PC-9 (cell line): ENCODE measurements around the gene CREBBP. TPM values are rescaled to one million over a fixed set of nuclear protein-coding genes. Genes with fewer than 3 reads are reported as not detected.

Experiments used
- BruUV-seq: library from RNA; stranded (reverse); fragments of 400-500 nt; replicated peaks from 2 replicates; lab custom pipeline; 2021; lab: Mats Ljungman, UMichigan
- CTCF ChIA-PET: fragments of 300-600 bp; sonication (Branson Sonifier 250); formaldehyde crosslinking; loops from one replicate; lab custom pipeline; 2022; ENCODE audit warnings: antibody characterized with exemption; lab: Charles Lee
- POLR2A ChIA-PET: fragments of 300-600 bp; sonication (Branson Sonifier 250); formaldehyde crosslinking; loops from one replicate; lab custom pipeline; 2022; ENCODE audit warnings: antibody characterized with exemption; ENCODE audit not compliant: unreplicated experiment; lab: Charles Lee
- DNase-seq, 2 experiments: peaks; one replicate each; pipeline versions ENCODE4 v3.0.0 to v3.0.0-alpha.2; 2015 to 2022; ENCODE audit warnings: mixed read lengths in 1 of 2
- H2AFZ ChIP-seq: fragments of 200-600 bp; sonication (generic); 2 replicates; pipeline ENCODE4 v1.8.1; 2017; ENCODE audit warnings: antibody characterized with exemption
- H3F3A ChIP-seq: fragments of 200-600 bp; sonication (generic); 2 replicates; pipeline ENCODE4 v1.8.1; 2017; ENCODE audit warnings: antibody characterized with exemption, mild to moderate bottlenecking, low read depth; ENCODE audit not compliant: insufficient read depth
- H3K27ac ChIP-seq: fragments of 200-600 bp; sonication (generic); 2 replicates; pipeline ENCODE4 v1.6.1; 2016; ENCODE audit warnings: mixed run types
- H3K27me3 ChIP-seq: fragments of 200-600 bp; sonication (generic); 2 replicates; pipeline ENCODE4 v1.6.1; 2016; ENCODE audit warnings: low read depth, mixed run types; ENCODE audit not compliant: insufficient read depth
- H3K36me3 ChIP-seq: fragments of 200-600 bp; sonication (generic); 2 replicates; pipeline ENCODE4 v1.6.1; 2016; ENCODE audit warnings: low read depth, mixed run types
- H3K4me1 ChIP-seq: fragments of 200-600 bp; sonication (generic); replicated peaks from 2 replicates; pipeline ENCODE4 v1.6.1; 2016; ENCODE audit warnings: mixed run types; ENCODE audit not compliant: insufficient read depth
- H3K4me2 ChIP-seq: fragments of 200-600 bp; sonication (generic); 2 replicates; pipeline ENCODE4 v1.6.1; 2017; ENCODE audit warnings: mixed run types
- H3K4me3 ChIP-seq: fragments of 200-600 bp; sonication (generic); 2 replicates; pipeline ENCODE4 v1.6.1; 2016; ENCODE audit warnings: mixed run types
- H3K79me2 ChIP-seq: fragments of 200-600 bp; sonication (generic); 2 replicates; pipeline ENCODE4 v1.6.1; 2017; ENCODE audit warnings: low read depth, mixed run types
- H3K9me2 ChIP-seq: fragments of 200-600 bp; sonication (generic); 2 replicates; pipeline ENCODE4 v1.8.1; 2017; ENCODE audit warnings: mild to moderate bottlenecking; ENCODE audit not compliant: insufficient read depth
- H3K9me3 ChIP-seq: fragments of 200-600 bp; sonication (generic); 2 replicates; pipeline ENCODE4 v1.8.1; 2016; ENCODE audit warnings: low read depth; ENCODE audit not compliant: insufficient read depth
- H4K20me1 ChIP-seq: fragments of 200-600 bp; sonication (generic); 2 replicates; pipeline ENCODE4 v1.8.1; 2017; ENCODE audit not compliant: insufficient read depth
- EZH2 ChIP-seq: fragments of 200-600 bp; sonication (generic); IDR thresholded peaks from 2 replicates; pipeline ENCODE4 v1.8.0; 2017; ENCODE audit warnings: antibody characterized with exemption, low read depth
- intact Hi-C: fragments of 100-400 bp; cut with micrococcal nuclease; formaldehyde crosslinking; loops from one replicate; pipeline ENCODE4 v1.10.0; 2022; ENCODE audit not compliant: unreplicated experiment
- total RNA-seq: library from RNA; stranded (reverse); gene quantifications from 2 replicates; pipeline ENCODE4 v1.2.3, GENCODE V29; 2021
- TF ChIP-seq, protein P1 (sequence below): fragments of 200-600 bp; sonication (generic); conservative IDR thresholded peaks from 2 replicates; pipeline ENCODE4 v1.6.1; 2017; ENCODE audit warnings: mixed run types, antibody characterized with exemption, mild to moderate bottlenecking, moderate library complexity

The CREBBP gene
- total RNA-seq, 1 experiment from 2014 or later, result 74.9 TPM

DNA sequence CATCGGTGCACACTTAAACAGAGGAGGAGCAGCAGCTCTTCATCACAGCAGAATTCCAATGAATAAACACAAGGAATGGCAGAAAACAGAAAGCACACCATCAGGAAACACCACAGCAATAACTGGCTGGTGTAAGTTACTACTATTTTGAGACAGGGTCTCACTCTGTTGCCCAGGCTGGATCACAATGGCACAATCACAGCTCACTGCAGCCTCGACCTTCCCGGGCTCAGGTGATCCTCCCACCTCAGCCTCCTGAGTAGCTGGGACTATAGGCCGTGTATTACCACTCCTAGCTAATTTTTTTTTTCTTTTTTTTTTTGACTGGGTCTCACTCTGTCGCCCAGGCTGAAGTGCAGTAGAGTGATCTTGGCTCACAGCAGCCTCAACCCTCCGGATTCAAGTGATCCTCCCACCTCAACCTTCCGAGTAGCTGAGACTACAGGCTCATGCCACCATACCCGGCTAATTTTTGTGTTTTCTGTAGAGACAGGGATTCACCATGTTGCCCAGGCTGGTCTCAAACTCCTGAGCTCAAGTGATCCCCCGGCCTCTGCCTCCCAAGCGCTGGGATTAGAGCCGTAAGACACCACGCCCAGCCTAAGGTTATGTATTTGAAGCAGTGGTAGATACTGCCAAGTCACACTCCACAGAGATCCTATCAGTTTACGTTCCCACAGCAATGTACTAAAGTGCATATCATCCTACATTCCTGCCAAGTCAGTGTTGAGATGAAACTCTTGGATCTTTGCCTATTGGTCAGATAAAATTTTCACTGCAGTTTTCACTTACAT, 183.9 kb downstream of the CREBBP start:
- Histone ChIP-seq H3K9me3 (no peaks in the 10 kb centered on the region), H4K20me1 (peaks cover 23% of the 10 kb centered on the region), H3K4me3 (no peak overlapping the region), H2AFZ (no peak overlapping the region), H3K79me2 (peaks cover 30% of the 10 kb centered on the region), H3K27me3 (no peaks in the 10 kb centered on the region), H3K9me2 (no peaks in the 10 kb centered on the region), H3K36me3 (no peaks in the 10 kb centered on the region), H3F3A (peaks cover 6% of the 10 kb centered on the region; the same call in 1 of the 2 replicates), H3K4me2 (no peak overlapping the region), H3K27ac (peak overlapping the region; percentile 50; the same call in 1 of the 2 replicates), H3K4me1 (no peaks in the 10 kb centered on the region)
- TF ChIP-seq, protein P1, sequence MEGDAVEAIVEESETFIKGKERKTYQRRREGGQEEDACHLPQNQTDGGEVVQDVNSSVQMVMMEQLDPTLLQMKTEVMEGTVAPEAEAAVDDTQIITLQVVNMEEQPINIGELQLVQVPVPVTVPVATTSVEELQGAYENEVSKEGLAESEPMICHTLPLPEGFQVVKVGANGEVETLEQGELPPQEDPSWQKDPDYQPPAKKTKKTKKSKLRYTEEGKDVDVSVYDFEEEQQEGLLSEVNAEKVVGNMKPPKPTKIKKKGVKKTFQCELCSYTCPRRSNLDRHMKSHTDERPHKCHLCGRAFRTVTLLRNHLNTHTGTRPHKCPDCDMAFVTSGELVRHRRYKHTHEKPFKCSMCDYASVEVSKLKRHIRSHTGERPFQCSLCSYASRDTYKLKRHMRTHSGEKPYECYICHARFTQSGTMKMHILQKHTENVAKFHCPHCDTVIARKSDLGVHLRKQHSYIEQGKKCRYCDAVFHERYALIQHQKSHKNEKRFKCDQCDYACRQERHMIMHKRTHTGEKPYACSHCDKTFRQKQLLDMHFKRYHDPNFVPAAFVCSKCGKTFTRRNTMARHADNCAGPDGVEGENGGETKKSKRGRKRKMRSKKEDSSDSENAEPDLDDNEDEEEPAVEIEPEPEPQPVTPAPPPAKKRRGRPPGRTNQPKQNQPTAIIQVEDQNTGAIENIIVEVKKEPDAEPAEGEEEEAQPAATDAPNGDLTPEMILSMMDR, result no peak
- no peak for TF ChIP-seq EZH2
- POLR2A ChIA-PET, result interaction anchor here (0.6 to 0.7 kb wide), 5 partner anchors 28 to 569 kb away, joined by 3 to 4 read pairs (median 3); no protein-coding TSS in a partner anchor
- intact Hi-C loops, result loop anchor here (10.0 kb wide), 1 partner anchor 558 kb away; no protein-coding TSS in a partner anchor
- peak; percentile 67 to 68 for DNase-seq
- no TSS peak for BruUV-seq
- CTCF ChIA-PET, result no interaction called here

DNA sequence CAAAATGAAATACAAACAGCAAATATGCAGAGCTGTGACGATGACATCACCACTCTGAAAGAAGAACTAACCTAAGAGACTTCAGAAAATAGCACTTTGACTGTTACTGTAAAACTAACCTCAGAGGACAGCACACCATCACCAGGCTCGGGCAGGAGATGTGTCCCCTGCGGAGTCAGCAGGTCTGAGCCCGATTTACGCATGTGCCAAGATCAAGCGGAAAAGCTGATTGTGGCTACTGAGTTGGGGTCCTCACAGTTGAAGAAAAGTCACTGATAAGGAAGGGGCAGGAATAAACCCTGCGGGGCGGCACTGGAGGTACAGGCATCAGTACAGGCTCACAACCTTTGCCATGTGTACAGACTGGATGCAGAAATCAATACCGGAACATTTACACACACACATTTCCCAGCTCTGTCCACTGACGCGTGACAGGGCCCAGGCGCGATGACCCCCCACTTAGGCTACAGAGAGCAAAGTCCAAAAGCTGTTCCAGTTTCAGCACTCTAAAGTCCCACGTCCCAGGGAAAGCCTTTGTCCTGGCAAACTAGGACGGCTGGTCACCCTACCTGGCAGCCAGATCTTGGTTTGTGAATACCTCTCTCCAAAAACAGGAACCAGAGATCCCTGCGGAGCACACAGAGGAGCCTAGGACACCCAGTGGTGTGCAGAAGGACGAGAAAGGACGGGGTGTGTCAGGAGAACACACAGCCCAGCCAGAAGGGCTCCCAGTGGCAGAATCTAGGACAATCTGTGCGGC, 184.7 kb downstream of the CREBBP start:
- no peaks in the 10 kb centered on the region for H3K9me3 ChIP-seq
- no peak overlapping the region for H3K4me2 ChIP-seq
- POLR2A ChIA-PET, result no interaction called here
- peaks cover 6% of the 10 kb centered on the region; the same call in 1 of the 2 replicates for H3F3A ChIP-seq
- H3K4me3 ChIP-seq, result no peak overlapping the region
- intact Hi-C loops, result loop anchor here (10.0 kb wide), 1 partner anchor 559 kb away; no protein-coding TSS in a partner anchor
- no TSS peak for BruUV-seq
- CTCF ChIA-PET, result no interaction called here
- no peaks in the 10 kb centered on the region for H3K27me3 ChIP-seq
- peaks cover 29% of the 10 kb centered on the region for H3K79me2 ChIP-seq
- no peak overlapping the region for H2AFZ ChIP-seq
- no peak for DNase-seq
- H3K27ac ChIP-seq, result no peak overlapping the region
- no peaks in the 10 kb centered on the region for H3K4me1 ChIP-seq
- no peak for TF ChIP-seq EZH2
- TF ChIP-seq, protein P1, result no peak
- peaks cover 30% of the 10 kb centered on the region for H4K20me1 ChIP-seq
- no peaks in the 10 kb centered on the region for H3K9me2 ChIP-seq
- no peaks in the 10 kb centered on the region for H3K36me3 ChIP-seq

DNA sequence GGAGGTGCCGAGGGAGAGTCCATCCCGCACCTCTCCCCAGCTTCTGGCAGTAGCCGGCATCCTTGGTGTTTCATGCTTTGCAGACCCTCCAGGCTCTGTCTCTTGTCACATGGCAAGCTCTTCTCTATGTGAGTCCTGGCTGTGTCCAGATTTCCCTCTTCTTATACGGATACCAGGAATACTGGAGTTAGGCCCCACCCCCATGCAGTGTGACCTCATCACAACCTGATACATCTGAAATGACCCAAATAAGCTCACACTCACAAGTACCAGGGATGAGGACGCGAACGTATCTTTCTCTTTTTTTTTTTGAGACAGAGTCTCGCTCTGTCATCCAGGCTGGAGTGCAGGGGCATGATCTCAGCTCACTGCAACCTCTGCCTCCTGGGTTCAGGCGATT, 186.5 kb downstream of the CREBBP start:
- intact Hi-C loops, result loop anchor here (5.0 to 10.0 kb wide), 2 partner anchors 561 to 708 kb away; no protein-coding TSS in a partner anchor
- CTCF ChIA-PET, result interaction anchor here (0.7 kb wide), 1 partner anchor 9 kb away, joined by 4 read pairs; no protein-coding TSS in a partner anchor

More for the DNA sequence above, 186.5 kb downstream of the CREBBP start:
- Histone ChIP-seq H3K9me3 (no peaks in the 10 kb centered on the region), H3K79me2 (peaks cover 18% of the 10 kb centered on the region), H3K36me3 (no peaks in the 10 kb centered on the region), H3K9me2 (no peaks in the 10 kb centered on the region), H3F3A (peaks cover 11% of the 10 kb centered on the region), H4K20me1 (peaks cover 37% of the 10 kb centered on the region), H3K27ac (no peak overlapping the region), H3K27me3 (no peaks in the 10 kb centered on the region), H3K4me3 (no peak overlapping the region), H3K4me2 (no peak overlapping the region), H2AFZ (no peak overlapping the region), H3K4me1 (no peaks in the 10 kb centered on the region)
- TF ChIP-seq, protein P1, result no peak
- TF ChIP-seq EZH2, result no peak
- BruUV-seq, result no TSS peak
- no peak for DNase-seq
- POLR2A ChIA-PET, result no interaction called here
